ENCODE data around the gene CLK1.

- TF ChIP-seq CTCF (IDR thresholded peaks at IDR 0.05): no peak
- TF ChIP-seq POLR2A (IDR thresholded peaks at IDR 0.05): no peak
Observed at GRCh38 chr2:200809506-200810251, 54.8 kb downstream of the CLK1 start.
